ENCODE data around the gene DNTTIP2. TPM values are rescaled to one million over a fixed set of nuclear protein-coding genes. Genes with fewer than 3 reads are reported as not detected.
A peak's percentile ranks its signal among the peaks of the same experiment; 100 is the strongest.

Gene DNTTIP2
- total and polyA plus RNA-seq, 9 of the 15 experiments (the other 6 are each of a cell fraction or from before 2014, with no cell fraction given) = 50.4 to 138 (median 97.0) TPM

DNA sequence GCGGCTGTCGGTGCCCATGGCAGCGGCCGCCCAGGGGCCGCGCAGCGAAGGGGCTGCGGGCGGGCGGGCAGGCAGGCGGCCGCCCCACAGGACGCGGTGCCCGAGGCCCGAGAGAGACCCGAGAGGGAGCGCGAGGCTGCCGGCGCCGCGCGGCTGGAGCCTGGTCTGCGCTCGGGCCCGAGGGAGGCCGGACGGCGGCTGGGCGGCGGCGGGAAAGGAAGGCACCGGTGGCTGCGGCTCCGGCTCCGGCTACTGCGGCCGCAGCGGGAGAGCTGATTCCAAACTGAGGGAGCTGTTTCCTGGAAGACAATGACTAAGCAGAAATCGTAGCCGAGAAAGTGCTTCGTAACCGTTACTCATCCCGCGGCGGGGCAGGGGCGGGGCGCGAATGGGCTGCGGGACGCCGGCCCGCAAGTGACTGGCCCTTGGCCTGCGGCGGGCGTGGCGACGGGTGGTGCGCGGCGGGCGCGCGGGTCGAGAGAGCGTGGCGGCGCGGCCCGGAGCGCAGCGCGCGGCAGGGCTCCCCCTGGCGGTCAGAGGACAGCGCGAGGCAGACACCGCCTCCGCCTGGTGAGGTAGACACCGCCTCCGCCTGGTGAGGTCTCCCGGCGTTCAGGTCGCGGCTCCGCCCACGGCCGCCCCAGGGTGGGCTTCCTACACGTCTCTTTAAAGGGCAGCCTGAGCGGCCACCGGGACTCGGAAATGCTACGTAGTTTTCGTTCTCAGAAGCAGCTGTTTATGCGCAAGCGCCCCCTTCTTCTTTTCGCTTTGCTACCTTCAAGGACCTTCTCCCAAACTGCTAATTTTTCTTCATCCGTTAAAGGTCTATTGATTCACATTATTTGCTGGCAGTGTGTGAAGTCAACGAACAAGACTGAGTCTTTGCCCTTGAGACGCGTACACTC, 30.4 kb upstream of the DNTTIP2 start, which contains the start of gene GCLM (continued):
- TF ChIP-seq, protein P1, sequence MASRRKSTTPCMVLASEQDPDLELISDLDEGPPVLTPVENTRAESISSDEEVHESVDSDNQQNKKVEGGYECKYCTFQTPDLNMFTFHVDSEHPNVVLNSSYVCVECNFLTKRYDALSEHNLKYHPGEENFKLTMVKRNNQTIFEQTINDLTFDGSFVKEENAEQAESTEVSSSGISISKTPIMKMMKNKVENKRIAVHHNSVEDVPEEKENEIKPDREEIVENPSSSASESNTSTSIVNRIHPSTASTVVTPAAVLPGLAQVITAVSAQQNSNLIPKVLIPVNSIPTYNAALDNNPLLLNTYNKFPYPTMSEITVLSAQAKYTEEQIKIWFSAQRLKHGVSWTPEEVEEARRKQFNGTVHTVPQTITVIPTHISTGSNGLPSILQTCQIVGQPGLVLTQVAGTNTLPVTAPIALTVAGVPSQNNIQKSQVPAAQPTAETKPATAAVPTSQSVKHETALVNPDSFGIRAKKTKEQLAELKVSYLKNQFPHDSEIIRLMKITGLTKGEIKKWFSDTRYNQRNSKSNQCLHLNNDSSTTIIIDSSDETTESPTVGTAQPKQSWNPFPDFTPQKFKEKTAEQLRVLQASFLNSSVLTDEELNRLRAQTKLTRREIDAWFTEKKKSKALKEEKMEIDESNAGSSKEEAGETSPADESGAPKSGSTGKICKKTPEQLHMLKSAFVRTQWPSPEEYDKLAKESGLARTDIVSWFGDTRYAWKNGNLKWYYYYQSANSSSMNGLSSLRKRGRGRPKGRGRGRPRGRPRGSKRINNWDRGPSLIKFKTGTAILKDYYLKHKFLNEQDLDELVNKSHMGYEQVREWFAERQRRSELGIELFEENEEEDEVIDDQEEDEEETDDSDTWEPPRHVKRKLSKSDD (conservative IDR thresholded peaks at IDR 0.05; ENCODE audit: low read length) = no peak
- TF ChIP-seq ZNF316 (IDR thresholded peaks at IDR 0.05) = peak; percentile 100
- 0 out of 2 replicates have a peak, but pooled peaks have one; percentile 62 for TF ChIP-seq ZNF589 (CRISPR knock-in tag; IDR thresholded peaks at IDR 0.05; ENCODE audit: low read depth)
- TF ChIP-seq ESRRA (IDR thresholded peaks at IDR 0.05; ENCODE audit: borderline replicate concordance, low read depth) = peak; percentile 74; the same call in 1 of the 2 replicates
- peak; percentile 99 for TF ChIP-seq CCNT2 (IDR thresholded peaks at IDR 0.05; ENCODE audit: borderline replicate concordance, extremely low read depth, insufficient read length, low read depth, low read length)
- TF ChIP-seq PHF21A (IDR thresholded peaks at IDR 0.05; ENCODE audit: borderline replicate concordance, low read depth) = peak; percentile 53; the same call in 1 of the 2 replicates
- TF ChIP-seq PCBP1 (IDR thresholded peaks at IDR 0.05; ENCODE audit: low read depth, low read length, poor library complexity, severe bottlenecking) = peak; percentile 87
- TF ChIP-seq HMGN3 (IDR thresholded peaks at IDR 0.05; ENCODE audit: borderline replicate concordance, extremely low read depth, insufficient read length, low read depth, low read length) = peak; percentile 97
- TF ChIP-seq E2F4 (CRISPR knock-in tag; IDR thresholded peaks at IDR 0.05; ENCODE audit: low read depth) = peak; percentile 30; the same call in 1 of the 2 replicates
- TF ChIP-seq ZNF583 (CRISPR knock-in tag; IDR thresholded peaks at IDR 0.05) = no peak; the same call in 1 of the 2 replicates
- 0 out of 2 replicates have a peak, but pooled peaks have one; percentile 41 for TF ChIP-seq HDAC2 (IDR thresholded peaks at IDR 0.05)
- peak; percentile 50; the same call in 1 of the 2 replicates for TF ChIP-seq SUPT5H (IDR thresholded peaks at IDR 0.05)
- peak; percentile 83 for TF ChIP-seq ZBTB33 (CRISPR knock-in tag; IDR thresholded peaks at IDR 0.05)
- 0 out of 2 replicates have a peak, but pooled peaks have one; percentile 23 for TF ChIP-seq MYBL2 (IDR thresholded peaks at IDR 0.05; ENCODE audit: low read depth)
- no peak for TF ChIP-seq MYBL2 (CRISPR knock-in tag; IDR thresholded peaks at IDR 0.05; ENCODE audit: borderline replicate concordance)
- TF ChIP-seq, protein P2, sequence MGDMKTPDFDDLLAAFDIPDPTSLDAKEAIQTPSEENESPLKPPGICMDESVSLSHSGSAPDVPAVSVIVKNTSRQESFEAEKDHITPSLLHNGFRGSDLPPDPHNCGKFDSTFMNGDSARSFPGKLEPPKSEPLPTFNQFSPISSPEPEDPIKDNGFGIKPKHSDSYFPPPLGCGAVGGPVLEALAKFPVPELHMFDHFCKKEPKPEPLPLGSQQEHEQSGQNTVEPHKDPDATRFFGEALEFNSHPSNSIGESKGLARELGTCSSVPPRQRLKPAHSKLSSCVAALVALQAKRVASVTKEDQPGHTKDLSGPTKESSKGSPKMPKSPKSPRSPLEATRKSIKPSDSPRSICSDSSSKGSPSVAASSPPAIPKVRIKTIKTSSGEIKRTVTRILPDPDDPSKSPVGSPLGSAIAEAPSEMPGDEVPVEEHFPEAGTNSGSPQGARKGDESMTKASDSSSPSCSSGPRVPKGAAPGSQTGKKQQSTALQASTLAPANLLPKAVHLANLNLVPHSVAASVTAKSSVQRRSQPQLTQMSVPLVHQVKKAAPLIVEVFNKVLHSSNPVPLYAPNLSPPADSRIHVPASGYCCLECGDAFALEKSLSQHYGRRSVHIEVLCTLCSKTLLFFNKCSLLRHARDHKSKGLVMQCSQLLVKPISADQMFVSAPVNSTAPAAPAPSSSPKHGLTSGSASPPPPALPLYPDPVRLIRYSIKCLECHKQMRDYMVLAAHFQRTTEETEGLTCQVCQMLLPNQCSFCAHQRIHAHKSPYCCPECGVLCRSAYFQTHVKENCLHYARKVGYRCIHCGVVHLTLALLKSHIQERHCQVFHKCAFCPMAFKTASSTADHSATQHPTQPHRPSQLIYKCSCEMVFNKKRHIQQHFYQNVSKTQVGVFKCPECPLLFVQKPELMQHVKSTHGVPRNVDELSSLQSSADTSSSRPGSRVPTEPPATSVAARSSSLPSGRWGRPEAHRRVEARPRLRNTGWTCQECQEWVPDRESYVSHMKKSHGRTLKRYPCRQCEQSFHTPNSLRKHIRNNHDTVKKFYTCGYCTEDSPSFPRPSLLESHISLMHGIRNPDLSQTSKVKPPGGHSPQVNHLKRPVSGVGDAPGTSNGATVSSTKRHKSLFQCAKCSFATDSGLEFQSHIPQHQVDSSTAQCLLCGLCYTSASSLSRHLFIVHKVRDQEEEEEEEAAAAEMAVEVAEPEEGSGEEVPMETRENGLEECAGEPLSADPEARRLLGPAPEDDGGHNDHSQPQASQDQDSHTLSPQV (IDR thresholded peaks at IDR 0.05) = peak; percentile 55; the same call in 1 of the 2 replicates

All from K562 (cell line).